HG03520 (cell line): ENCODE results near the gene SNRPA.
"Not testable (repeated sequence)": the region's sequence is repeated elsewhere in the genome, so short reads cannot be mapped to it uniquely, and the experiment has no call there.

ENCODE experiments used
- ATAC-seq: cut with Tn5 transposase; IDR thresholded peaks from one replicate; pipeline ENCODE4 v1.9.1; 2021; ENCODE audit warnings: mild to moderate bottlenecking, moderate library complexity; ENCODE audit not compliant: unreplicated experiment

SNRPA gene

DNA sequence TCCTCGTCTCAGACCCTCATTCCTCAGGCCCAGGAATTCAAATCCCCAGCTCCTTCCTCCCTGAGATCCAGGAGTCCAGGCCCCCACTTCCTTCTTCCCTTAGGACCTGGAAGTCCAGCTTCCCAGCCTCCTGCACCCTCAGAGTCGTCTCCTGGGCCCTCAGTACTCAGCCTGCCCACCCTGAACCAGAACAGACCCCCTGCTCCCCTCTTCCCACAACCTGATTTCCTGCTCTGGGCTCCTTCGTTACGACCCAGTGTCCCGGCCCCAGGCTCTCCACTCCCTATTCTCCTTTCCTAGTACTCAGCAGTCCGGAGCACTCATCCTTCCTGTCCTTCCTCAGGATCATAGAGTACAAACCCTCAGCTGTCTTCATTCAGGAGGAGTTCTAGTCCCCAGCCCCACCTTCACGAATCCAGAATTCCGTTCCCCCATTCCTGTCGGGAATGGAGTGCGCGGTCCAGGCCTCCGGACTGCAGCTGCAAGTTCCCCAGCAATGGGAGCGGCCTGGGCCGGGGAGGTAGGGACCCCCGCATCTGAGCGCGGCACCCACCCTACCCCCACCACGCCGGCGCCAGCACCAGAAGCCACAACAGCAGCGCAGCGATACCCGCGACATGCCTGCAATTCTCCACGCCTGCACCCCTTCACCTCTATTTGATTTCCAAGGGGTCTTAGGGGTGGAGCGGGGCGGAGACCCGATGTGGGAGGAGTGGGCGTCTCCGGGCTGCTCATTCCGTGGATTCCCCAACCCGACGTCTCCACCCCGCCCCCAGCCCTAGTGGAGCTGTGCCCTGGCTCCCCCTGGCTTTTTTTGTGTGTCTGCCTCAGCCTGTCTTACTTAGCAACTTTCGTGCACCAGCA, 60.7 kb downstream of the SNRPA start:
- no peak for ATAC-seq

- ATAC-seq, result not testable (repeated sequence)
Observed at GRCh38 chr19:40812571-40812970, 61.6 kb downstream of the SNRPA start.

GRCh38 chr19:40813182-40813581, 62.2 kb downstream of the SNRPA start:
- no peak for ATAC-seq
